Endothelial cell of umbilical vein (primary cell): ENCODE results near the gene MTTP. TPM values are rescaled to one million over a fixed set of nuclear protein-coding genes. Genes with fewer than 3 reads are reported as not detected.

Experiments used
- BruUV-seq: library from RNA; stranded (reverse); fragments of 400-500 nt; replicated peaks from 2 replicates; lab custom pipeline; 2021; lab: Mats Ljungman, UMichigan
- CTCF ChIA-PET: fragments of 300-600, 350-600 bp; sonication (Branson Sonifier 250); formaldehyde crosslinking; loops from one replicate; lab custom pipeline; 2021; ENCODE audit warnings: antibody characterized with exemption, inconsistent platforms; lab: Charles Lee
- POLR2A ChIA-PET: fragments of 300-600, 350-600 bp; sonication (Branson Sonifier 250); formaldehyde crosslinking; loops from one replicate; lab custom pipeline; 2021; ENCODE audit warnings: antibody characterized with exemption, inconsistent platforms; lab: Charles Lee
- DNase-seq: peaks from one replicate; pipeline ENCODE4 v3.0.0-alpha.2; 2011; ENCODE audit warnings: low read depth, low spot score
- FAIRE-seq: peaks from 2 replicates; lab custom pipeline; 2011; peaks lifted over from hg19 to GRCh38; lab: Jason Lieb, UNC
- H2AFZ ChIP-seq: 2 replicates; pipeline ENCODE4 v1.6.0; 2012; ENCODE audit warnings: low read depth, low read length, control low read depth, inconsistent platforms
- H3K27ac ChIP-seq: 2 replicates; pipeline ENCODE4 v1.5.1; 2011; ENCODE audit warnings: low read depth, mild to moderate bottlenecking, control low read depth, low read length, moderate library complexity; ENCODE audit not compliant: insufficient read depth
- H3K27me3 ChIP-seq, 2 experiments: 2 replicates each; pipeline versions ENCODE4 v1.6.0 to v1.6.1; 2011; ENCODE audit warnings: low read length in 2 of 2, mixed read lengths in 1 of 2; ENCODE audit not compliant: control insufficient read depth in 2 of 2, insufficient read depth in 2 of 2
- H3K36me3 ChIP-seq, 2 experiments: 2 replicates in 1 of 2; 3 replicates in 1 of 2; pipeline ENCODE4 v1.5.1; 2011; ENCODE audit warnings: low read length in 2 of 2, mild to moderate bottlenecking in 1 of 2, moderate library complexity in 1 of 2; ENCODE audit not compliant: control insufficient read depth in 2 of 2, insufficient read depth in 2 of 2; ENCODE audit errors: extremely low read depth in 1 of 2
- H3K4me1 ChIP-seq: 3 replicates; pipeline ENCODE4 v1.5.1; 2011; ENCODE audit warnings: mild to moderate bottlenecking, low read length; ENCODE audit not compliant: control insufficient read depth, insufficient read depth; ENCODE audit errors: extremely low read depth
- H3K4me2 ChIP-seq: 2 replicates; pipeline ENCODE4 v1.6.1; 2011; ENCODE audit warnings: low read length, control low read depth, mixed read lengths; ENCODE audit not compliant: insufficient read depth
- H3K4me3 ChIP-seq, 3 experiments: fragments of 200-600 bp in 1 of 3; sonication (generic), shearing (Covaris generic) in 1 of 3; replicated peaks in 1 of 3; 2 replicates each; pipeline ENCODE4 v1.5.1; 2011 to 2016; ENCODE audit warnings: control low read depth in 3 of 3, low read length in 3 of 3, mild to moderate bottlenecking in 2 of 3, inconsistent platforms in 1 of 3, low read depth in 1 of 3, moderate library complexity in 1 of 3; ENCODE audit not compliant: insufficient read depth in 1 of 3
- H3K79me2 ChIP-seq: 2 replicates; pipeline ENCODE4 v1.6.0; 2012; ENCODE audit warnings: low read length, inconsistent platforms; ENCODE audit not compliant: control insufficient read depth, insufficient read depth
- H3K9ac ChIP-seq: replicated peaks from 2 replicates; pipeline ENCODE3; 2011; ENCODE audit warnings: low read length, control low read depth; ENCODE audit not compliant: insufficient read depth; ENCODE audit errors: extremely low read depth
- H3K9me1 ChIP-seq: replicated peaks from 3 replicates; pipeline ENCODE4 v1.6.0; 2011; ENCODE audit warnings: mild to moderate bottlenecking, low read length; ENCODE audit not compliant: control insufficient read depth, insufficient read depth; ENCODE audit errors: extremely low read depth
- H3K9me3 ChIP-seq: replicated peaks from 2 replicates; pipeline ENCODE4 v1.5.1; 2012; ENCODE audit warnings: low read length, inconsistent platforms; ENCODE audit not compliant: control insufficient read depth, insufficient read depth
- H4K20me1 ChIP-seq: replicated peaks from 2 replicates; pipeline ENCODE3; 2011; ENCODE audit warnings: mild to moderate bottlenecking, low read length; ENCODE audit not compliant: control insufficient read depth, insufficient read depth; ENCODE audit errors: extremely low read depth
- EZH2 ChIP-seq: IDR thresholded peaks from 2 replicates; pipeline ENCODE4 v1.6.1; 2012; ENCODE audit warnings: borderline replicate concordance, low read depth, mild to moderate bottlenecking, moderate library complexity, low read length, inconsistent platforms; ENCODE audit not compliant: severe bottlenecking
- FOS ChIP-seq: IDR thresholded peaks from 2 replicates; pipeline ENCODE4 v1.6.1; 2011; ENCODE audit warnings: mild to moderate bottlenecking, low read length, moderate library complexity, borderline replicate concordance; ENCODE audit not compliant: insufficient read depth
- GATA2 ChIP-seq: IDR thresholded peaks from 2 replicates; pipeline ENCODE4 v1.7.0; 2011; ENCODE audit warnings: low read depth, mild to moderate bottlenecking, moderate library complexity, mixed read lengths, low read length; ENCODE audit not compliant: insufficient read length, insufficient read depth
- JUN ChIP-seq: IDR thresholded peaks from 2 replicates; pipeline ENCODE4 v1.6.1; 2011; ENCODE audit warnings: borderline replicate concordance, low read depth; ENCODE audit not compliant: insufficient read length, insufficient read depth
- MYC ChIP-seq: IDR thresholded peaks from one replicate; pipeline ENCODE4 v1.6.1; 2011; ENCODE audit warnings: mild to moderate bottlenecking, low read depth, low read length
- POLR2A ChIP-seq: IDR thresholded peaks from 2 replicates; pipeline ENCODE4 v1.6.1; 2012; ENCODE audit warnings: low read depth, mild to moderate bottlenecking, control low read depth, low read length
- POLR2AphosphoS5 ChIP-seq: IDR thresholded peaks from 2 replicates; pipeline ENCODE4 v1.6.1; 2012; ENCODE audit warnings: low read depth, mild to moderate bottlenecking, control low read depth, low read length, moderate library complexity; ENCODE audit not compliant: insufficient read depth
- dilution Hi-C: fragments of 300-500 bp; cut with MboI; formaldehyde crosslinking; loops from one replicate; pipeline ENCODE4 v1.15.0; 2019; ENCODE audit warnings: low sequenced_read_pairs; ENCODE audit not compliant: extremely low pct_ligation_motif_present
- intact Hi-C: fragments of 100-400 bp; cut with micrococcal nuclease; formaldehyde crosslinking; loops from one replicate; pipeline ENCODE4 v1.10.0; 2022
- polyA plus RNA-seq, 4 experiments: library from polyadenylated mRNA; depleted of rRNA in 3 of 4; stranded (reverse) in 3 of 4; unstranded in 1 of 4; fragments of >200 nt; gene quantifications; 2 replicates each; pipeline versions ENCODE4 v1.2.1 to v1.2.3, GENCODE V29; 2011 to 2012; ENCODE audit warnings: missing spikeins in 1 of 4
- total RNA-seq: library from RNA; stranded (reverse); gene quantifications from 2 replicates; pipeline ENCODE4 v1.2.3, GENCODE V29; 2021
- TF ChIP-seq, protein P1 (sequence below), 2 donors: IDR thresholded peaks; 1 replicate in 1 of 2; 2 replicates in 1 of 2; pipeline ENCODE4 v1.5.1; 2011; ENCODE audit warnings: low read length in 2 of 2, mild to moderate bottlenecking in 2 of 2, moderate library complexity in 2 of 2, control low read depth in 1 of 2, inconsistent platforms in 1 of 2, low read depth in 1 of 2; ENCODE audit not compliant: insufficient read depth in 1 of 2; ENCODE audit errors: extremely low read depth in 1 of 2
- TF ChIP-seq, protein P2 (sequence below): IDR thresholded peaks from 2 replicates; pipeline ENCODE4 v1.6.1; 2011; ENCODE audit not compliant: insufficient read depth, insufficient read length

The MTTP gene
- total and polyA plus RNA-seq, 2 donors (not counting 3 experiments of a cell fraction or from before 2014, with no cell fraction given), result not detected

DNA sequence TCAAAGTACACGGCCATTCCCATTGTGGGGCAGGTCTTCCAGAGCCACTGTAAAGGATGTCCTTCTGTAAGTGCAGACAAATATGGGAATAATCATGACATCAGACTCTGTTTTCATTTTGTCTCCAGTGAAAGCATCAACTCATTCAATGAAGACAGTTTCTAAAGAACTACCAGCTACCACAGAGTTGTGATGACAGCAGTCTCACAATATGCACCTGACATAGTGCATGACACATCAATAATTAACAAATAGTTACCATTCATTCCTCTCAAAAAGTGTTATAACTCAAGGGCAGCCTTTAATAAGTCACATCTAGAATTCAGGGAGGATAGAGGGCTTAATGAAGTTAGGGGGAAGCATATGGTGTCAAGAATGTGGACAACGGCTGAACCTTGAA is 20.2 kb downstream of the MTTP start:
- Histone ChIP-seq H3K27ac (no peak overlapping the region), H3K4me1 (no peaks in the 10 kb centered on the region), H3K27me3 (no peaks in the 10 kb centered on the region), H3K79me2 (no peaks in the 10 kb centered on the region), H2AFZ (no peak overlapping the region), H3K4me2 (no peak overlapping the region), H3K9ac (no peak overlapping the region), H3K4me3 (no peak overlapping the region), H3K9me3 (no peaks in the 10 kb centered on the region), H4K20me1 (no peaks in the 10 kb centered on the region), H3K9me1 (no peaks in the 10 kb centered on the region), H3K36me3 (no peaks in the 10 kb centered on the region)
- POLR2A ChIA-PET, result no interaction called here
- DNase-seq (no peak), FAIRE-seq (no peak)
- CTCF ChIA-PET, result no interaction called here
- dilution Hi-C loops, result no loop called here
- no TSS peak for BruUV-seq
- intact Hi-C loops, result no loop called here
- no peak for TF ChIP-seq MYC
- no peak for TF ChIP-seq POLR2A
- TF ChIP-seq, protein P1, sequence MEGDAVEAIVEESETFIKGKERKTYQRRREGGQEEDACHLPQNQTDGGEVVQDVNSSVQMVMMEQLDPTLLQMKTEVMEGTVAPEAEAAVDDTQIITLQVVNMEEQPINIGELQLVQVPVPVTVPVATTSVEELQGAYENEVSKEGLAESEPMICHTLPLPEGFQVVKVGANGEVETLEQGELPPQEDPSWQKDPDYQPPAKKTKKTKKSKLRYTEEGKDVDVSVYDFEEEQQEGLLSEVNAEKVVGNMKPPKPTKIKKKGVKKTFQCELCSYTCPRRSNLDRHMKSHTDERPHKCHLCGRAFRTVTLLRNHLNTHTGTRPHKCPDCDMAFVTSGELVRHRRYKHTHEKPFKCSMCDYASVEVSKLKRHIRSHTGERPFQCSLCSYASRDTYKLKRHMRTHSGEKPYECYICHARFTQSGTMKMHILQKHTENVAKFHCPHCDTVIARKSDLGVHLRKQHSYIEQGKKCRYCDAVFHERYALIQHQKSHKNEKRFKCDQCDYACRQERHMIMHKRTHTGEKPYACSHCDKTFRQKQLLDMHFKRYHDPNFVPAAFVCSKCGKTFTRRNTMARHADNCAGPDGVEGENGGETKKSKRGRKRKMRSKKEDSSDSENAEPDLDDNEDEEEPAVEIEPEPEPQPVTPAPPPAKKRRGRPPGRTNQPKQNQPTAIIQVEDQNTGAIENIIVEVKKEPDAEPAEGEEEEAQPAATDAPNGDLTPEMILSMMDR (IDR thresholded peaks at IDR 0.05; ENCODE audit: extremely low read depth in 1 of 2, insufficient read depth in 1 of 2, low read depth in 1 of 2, low read length in 2 of 2), result no peak
- no peak for TF ChIP-seq FOS
- TF ChIP-seq, protein P2, sequence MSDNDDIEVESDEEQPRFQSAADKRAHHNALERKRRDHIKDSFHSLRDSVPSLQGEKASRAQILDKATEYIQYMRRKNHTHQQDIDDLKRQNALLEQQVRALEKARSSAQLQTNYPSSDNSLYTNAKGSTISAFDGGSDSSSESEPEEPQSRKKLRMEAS, result no peak
- no peak for TF ChIP-seq GATA2
- no peak for TF ChIP-seq POLR2AphosphoS5
- TF ChIP-seq JUN, result no peak
- no peak for TF ChIP-seq EZH2
